Endothelial cell (in vitro differentiated cells): ENCODE measurements around the gene XIRP2. TPM values are rescaled to one million over a fixed set of nuclear protein-coding genes. Genes with fewer than 3 reads are reported as not detected.

Source experiments
- DNase-seq: peaks from one replicate; pipeline ENCODE4 v3.0.0; 2021; ENCODE audit warnings: low spot score
- H3K27ac Mint-ChIP-seq: one replicate; pipeline ENCODE4 v1.8.0; 2021; ENCODE audit warnings: mixed read lengths, inconsistent platforms; ENCODE audit not compliant: unreplicated experiment
- H3K27me3 Mint-ChIP-seq: one replicate; pipeline ENCODE4 v1.8.0; 2021; ENCODE audit warnings: mild to moderate bottlenecking, moderate library complexity, mixed read lengths, inconsistent platforms; ENCODE audit not compliant: unreplicated experiment
- H3K36me3 Mint-ChIP-seq: one replicate; pipeline ENCODE4 v1.8.0; 2021; ENCODE audit warnings: mild to moderate bottlenecking, low read depth, mixed read lengths, inconsistent platforms; ENCODE audit not compliant: unreplicated experiment
- H3K4me1 Mint-ChIP-seq: one replicate; pipeline ENCODE4 v1.8.0; 2021; ENCODE audit warnings: mild to moderate bottlenecking, mixed read lengths, inconsistent platforms; ENCODE audit not compliant: unreplicated experiment
- H3K4me3 Mint-ChIP-seq: one replicate; pipeline ENCODE4 v1.8.0; 2021; ENCODE audit warnings: mild to moderate bottlenecking, mixed read lengths, inconsistent platforms; ENCODE audit not compliant: unreplicated experiment
- H3K9me3 Mint-ChIP-seq: one replicate; pipeline ENCODE4 v1.8.0; 2021; ENCODE audit warnings: mixed read lengths, inconsistent platforms; ENCODE audit not compliant: unreplicated experiment
- CTCF ChIP-seq: fragments of 200-600 bp; sonication (generic); IDR thresholded peaks from one replicate; pipeline ENCODE4 v1.5.0; 2021; ENCODE audit warnings: antibody characterized with exemption; ENCODE audit not compliant: unreplicated experiment
- total RNA-seq: library from RNA; stranded (reverse); fragmentation: NEBNext Ultra II Directional; extraction: Animal tissue kit (Norgen Biotek cat#: 25700); gene quantifications from one replicate; pipeline ENCODE4 v1.2.1, GENCODE V29; 2021; ENCODE audit not compliant: unreplicated experiment

The XIRP2 gene
- total RNA-seq, 1 donor from 2014 or later: 5.5 TPM

- no peak for DNase-seq
- Mint-ChIP-seq H3K27me3 (no peaks in the 10 kb centered on the region), H3K4me3 (no peak overlapping the region), H3K36me3 (peaks cover 8% of the 10 kb centered on the region), H3K9me3 (no peaks in the 10 kb centered on the region), H3K27ac (no peak overlapping the region), H3K4me1 (peaks cover 10% of the 10 kb centered on the region)
- no peak for TF ChIP-seq CTCF
Measured at GRCh38 chr2:167249197-167249596, 360.9 kb downstream of the XIRP2 start.

- DNase-seq: no peak
- Mint-ChIP-seq H3K4me1 (peaks cover 18% of the 10 kb centered on the region), H3K27me3 (no peaks in the 10 kb centered on the region), H3K9me3 (no peaks in the 10 kb centered on the region), H3K36me3 (peaks cover 8% of the 10 kb centered on the region), H3K4me3 (no peak overlapping the region), H3K27ac (no peak overlapping the region)
- TF ChIP-seq CTCF: no peak
Measured at GRCh38 chr2:167253025-167253424, 364.7 kb downstream of the XIRP2 start.

GRCh38 chr2:167254721-167255120 is 366.4 kb downstream of the XIRP2 start:
- H3K27me3 Mint-ChIP-seq: no peaks in the 10 kb centered on the region
- no peaks in the 10 kb centered on the region for H3K9me3 Mint-ChIP-seq
- no peak overlapping the region for H3K4me3 Mint-ChIP-seq
- no peak overlapping the region for H3K27ac Mint-ChIP-seq
- no peak for TF ChIP-seq CTCF
- DNase-seq: no peak
- H3K4me1 Mint-ChIP-seq: peaks cover 20% of the 10 kb centered on the region
- H3K36me3 Mint-ChIP-seq: no peaks in the 10 kb centered on the region

GRCh38 chr2:167258712-167259111 is 370.4 kb downstream of the XIRP2 start:
- no peaks in the 10 kb centered on the region for H3K27me3 Mint-ChIP-seq
- peaks cover 20% of the 10 kb centered on the region for H3K4me1 Mint-ChIP-seq
- no peak overlapping the region for H3K4me3 Mint-ChIP-seq
- no peak for DNase-seq
- no peak for TF ChIP-seq CTCF
- H3K36me3 Mint-ChIP-seq: no peaks in the 10 kb centered on the region
- H3K9me3 Mint-ChIP-seq: no peaks in the 10 kb centered on the region
- H3K27ac Mint-ChIP-seq: no peak overlapping the region

- Mint-ChIP-seq H3K27ac (no peak overlapping the region), H3K4me3 (no peak overlapping the region), H3K9me3 (peaks cover 20% of the 10 kb centered on the region), H3K4me1 (no peaks in the 10 kb centered on the region), H3K36me3 (peaks cover 22% of the 10 kb centered on the region), H3K27me3 (peaks cover 2% of the 10 kb centered on the region)
- peak; percentile 11 for TF ChIP-seq CTCF
- DNase-seq: peak; percentile 11
Measured at GRCh38 chr2:167264380-167264779, 376.1 kb downstream of the XIRP2 start.
